CD8-positive, alpha-beta memory T cell (primary cell): ENCODE results near the gene SSNA1. TPM values are rescaled to one million over a fixed set of nuclear protein-coding genes. Genes with fewer than 3 reads are reported as not detected.
"Not testable (repeated sequence)": the region's sequence is repeated elsewhere in the genome, so short reads cannot be mapped to it uniquely, and the experiment has no call there.

Experiments used
- CTCF ChIA-PET: fragments of 350-600 bp; sonication (Branson Sonifier 250); formaldehyde crosslinking; loops from one replicate; lab custom pipeline; 2021; ENCODE audit warnings: antibody characterized with exemption; lab: Charles Lee
- POLR2A ChIA-PET: fragments of 350-600 bp; sonication (Branson Sonifier 250); formaldehyde crosslinking; loops from one replicate; lab custom pipeline; 2021; ENCODE audit warnings: antibody characterized with exemption; lab: Charles Lee
- DNase-seq, 5 donors: peaks; one replicate each; pipeline versions ENCODE4 v3.0.0 to v3.0.0-alpha.2; 2020 to 2022; ENCODE audit warnings: mixed read lengths in 1 of 5
- H3K27ac ChIP-seq: one replicate; pipeline ENCODE4 v1.7.0; 2013; ENCODE audit warnings: low read depth, mild to moderate bottlenecking, low read length, moderate library complexity
- H3K27me3 ChIP-seq: 2 replicates; pipeline ENCODE4 v1.7.0; 2013; ENCODE audit warnings: low read length, mild to moderate bottlenecking; ENCODE audit not compliant: insufficient read depth, poor library complexity, severe bottlenecking
- H3K36me3 ChIP-seq: 2 replicates; pipeline ENCODE4 v1.7.0; 2013; ENCODE audit warnings: mild to moderate bottlenecking, low read length, moderate library complexity; ENCODE audit not compliant: insufficient read depth
- H3K4me1 ChIP-seq: 2 replicates; pipeline ENCODE4 v1.7.0; 2013; ENCODE audit warnings: mild to moderate bottlenecking, low read length, moderate library complexity; ENCODE audit not compliant: insufficient read depth
- H3K4me3 ChIP-seq: 2 replicates; pipeline ENCODE4 v1.7.0; 2013; ENCODE audit warnings: mild to moderate bottlenecking, low read length
- H3K9me3 ChIP-seq: 2 replicates; pipeline ENCODE4 v1.7.0; 2013; ENCODE audit warnings: mild to moderate bottlenecking, low read length
- H3K27ac Mint-ChIP-seq, 8 donors: one replicate each; pipeline ENCODE4 v1.8.0; 2020 to 2021; ENCODE audit warnings: mixed read lengths in 8 of 8, mild to moderate bottlenecking in 6 of 8, inconsistent platforms in 3 of 8, moderate library complexity in 3 of 8
- H3K27me3 Mint-ChIP-seq, 2 donors: one replicate each; pipeline ENCODE4 v1.8.0; 2020 to 2021; ENCODE audit warnings: mixed read lengths in 2 of 2, mild to moderate bottlenecking in 1 of 2, moderate library complexity in 1 of 2
- H3K36me3 Mint-ChIP-seq, 3 donors: one replicate each; pipeline ENCODE4 v1.8.0; 2020 to 2021; ENCODE audit warnings: mixed read lengths in 3 of 3, inconsistent platforms in 1 of 3, mild to moderate bottlenecking in 1 of 3
- H3K4me1 Mint-ChIP-seq, 3 donors: one replicate each; pipeline ENCODE4 v1.8.0; 2020 to 2021; ENCODE audit warnings: mixed read lengths in 3 of 3, inconsistent platforms in 1 of 3, mild to moderate bottlenecking in 1 of 3
- H3K4me3 Mint-ChIP-seq, 7 donors: one replicate each; pipeline ENCODE4 v1.8.0; 2020 to 2021; ENCODE audit warnings: mixed read lengths in 7 of 7, mild to moderate bottlenecking in 6 of 7, moderate library complexity in 4 of 7, inconsistent platforms in 2 of 7
- H3K9me3 Mint-ChIP-seq, 5 donors: one replicate each; pipeline ENCODE4 v1.8.0; 2020 to 2022; ENCODE audit warnings: mixed read lengths in 5 of 5, mild to moderate bottlenecking in 3 of 5, moderate library complexity in 2 of 5, inconsistent platforms in 1 of 5
- polyA plus RNA-seq: library from polyadenylated mRNA; unstranded; fragments of 300-500 nt; fragmentation: Illumina TruSeq; gene quantifications from one replicate; pipeline ENCODE4 v1.2.3, GENCODE V29; 2021
- total RNA-seq, 2 experiments: library from RNA; stranded (reverse); gene quantifications; one replicate each; pipeline ENCODE4 v1.2.3, GENCODE V29; 2021

SSNA1 gene
- total and polyA plus RNA-seq, 3 experiments from 2014 or later = 114 to 138 (median 118) TPM

GRCh38 chr9:137234758-137235423, 46.4 kb downstream of the SSNA1 start:
- H3K27ac ChIP-seq = no peak overlapping the region
- POLR2A ChIA-PET = no interaction called here
- H3K4me3 ChIP-seq = no peak overlapping the region
- no peaks in the 10 kb centered on the region for H3K36me3 Mint-ChIP-seq
- peaks cover 1 to 25% (median 6%) of the 10 kb centered on the region in 3 donors for H3K4me1 Mint-ChIP-seq
- no peaks in the 10 kb centered on the region for H3K36me3 ChIP-seq
- no peaks in the 10 kb centered on the region for H3K27me3 ChIP-seq
- no peak overlapping the region for H3K4me3 Mint-ChIP-seq
- H3K4me1 ChIP-seq = peaks cover 12% of the 10 kb centered on the region
- CTCF ChIA-PET = interaction anchor here (1.6 kb wide), 1 partner anchor 10 kb away, joined by 4 read pairs; the partner anchor contains the start of gene CYSRT1
- no peak for DNase-seq
- no peaks in the 10 kb centered on the region for H3K9me3 ChIP-seq
- H3K27me3 Mint-ChIP-seq = peaks cover 0 to 11% of the 10 kb centered on the region in 2 donors
- H3K9me3 Mint-ChIP-seq = no peaks in the 10 kb centered on the region
- no peak overlapping the region for H3K27ac Mint-ChIP-seq

DNA sequence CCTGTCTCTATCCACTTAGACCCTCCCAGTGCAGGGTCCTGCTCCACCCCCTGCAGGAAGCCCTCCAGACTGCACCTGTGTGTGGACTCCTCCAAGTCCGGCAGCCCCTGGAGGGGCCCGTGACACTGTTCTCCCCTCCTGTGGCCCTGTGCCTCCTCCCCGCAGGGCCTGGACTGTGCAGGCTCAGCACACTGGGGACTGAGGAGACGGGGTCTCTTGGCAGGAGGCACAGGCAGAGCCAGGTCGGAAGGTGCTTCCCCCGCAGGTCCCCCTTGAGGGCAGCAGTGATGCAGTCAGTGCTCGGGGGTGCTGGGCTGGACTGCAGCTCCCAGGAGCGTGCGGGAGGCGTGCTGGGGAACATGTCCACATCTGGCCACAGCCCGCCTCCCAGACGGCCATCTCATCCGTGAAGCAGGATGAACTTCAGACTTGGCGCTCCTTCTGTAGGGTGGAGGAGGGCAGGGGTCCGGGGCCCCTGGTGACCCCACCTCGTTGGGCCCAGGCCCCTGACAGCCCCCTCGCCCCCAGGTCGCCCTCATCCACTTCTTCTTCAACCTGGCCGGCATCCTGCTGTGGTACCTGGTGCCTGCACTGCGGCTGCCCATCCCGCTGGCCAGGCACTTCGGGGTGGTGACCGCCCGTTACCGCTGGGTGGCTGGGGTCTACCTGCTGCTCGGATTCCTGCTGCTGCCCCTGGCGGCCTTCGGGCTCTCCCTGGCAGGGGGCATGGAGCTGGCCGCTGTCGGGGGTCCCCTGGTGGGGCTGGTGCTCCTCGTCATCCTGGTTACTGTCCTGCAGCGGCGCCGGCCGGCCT, 47.2 kb downstream of the SSNA1 start:
- Histone ChIP-seq H3K27ac (peak overlapping the region; percentile 27), H3K4me3 (no peak overlapping the region), H3K27me3 (no peaks in the 10 kb centered on the region), H3K4me1 (peaks cover 12% of the 10 kb centered on the region), H3K9me3 (no peaks in the 10 kb centered on the region), H3K36me3 (no peaks in the 10 kb centered on the region)
- peaks cover 1 to 27% (median 6%) of the 10 kb centered on the region in 3 donors for H3K4me1 Mint-ChIP-seq
- H3K9me3 Mint-ChIP-seq = no peaks in the 10 kb centered on the region
- no peak overlapping the region for H3K4me3 Mint-ChIP-seq
- DNase-seq = no peak
- ChIA-PET POLR2A (interaction anchor here (0.6 to 1.0 kb wide), 2 partner anchors 19 to 140 kb away, joined by 3 to 4 read pairs; no protein-coding TSS in a partner anchor), CTCF (interaction anchor here (1.0 to 2.4 kb wide), 11 partner anchors 11 to 189 kb away, joined by 3 to 18 read pairs (median 6); partner anchors contain the start of genes CYSRT1, MAN1B1, NPDC1 and RNF208)
- no peaks in the 10 kb centered on the region for H3K36me3 Mint-ChIP-seq
- no peak overlapping the region for H3K27ac Mint-ChIP-seq
- H3K27me3 Mint-ChIP-seq = peaks cover 0 to 11% of the 10 kb centered on the region in 2 donors

GRCh38 chr9:137236238-137236935, 47.9 kb downstream of the SSNA1 start:
- Mint-ChIP-seq H3K4me3 (peak overlapping the region in 2 of 7 donors; percentile 37 to 40), H3K9me3 (no peaks in the 10 kb centered on the region), H3K4me1 (peaks cover 5 to 31% (median 6%) of the 10 kb centered on the region in 3 donors), H3K36me3 (peaks cover 0 to 3% (median 0%) of the 10 kb centered on the region in 3 donors), H3K27ac (peak overlapping the region in 1 of 8 donors; percentile 62), H3K27me3 (peaks cover 4 to 11% of the 10 kb centered on the region in 2 donors)
- Histone ChIP-seq H3K4me1 (peaks cover 12% of the 10 kb centered on the region), H3K9me3 (no peaks in the 10 kb centered on the region), H3K27ac (peak overlapping the region; percentile 27), H3K36me3 (no peaks in the 10 kb centered on the region), H3K4me3 (no peak overlapping the region), H3K27me3 (no peaks in the 10 kb centered on the region)
- ChIA-PET CTCF (interaction anchor here (0.6 to 2.4 kb wide), 36 partner anchors 9 to 822 kb away, joined by 3 to 18 read pairs (median 4); partner anchors contain the start of genes CYSRT1, DPP7, MAN1B1 and NELFB), POLR2A (interaction anchor here (0.6 to 1.0 kb wide), 3 partner anchors 18 to 141 kb away, joined by 3 to 4 read pairs (median 3); no protein-coding TSS in a partner anchor)
- peak; percentile 83 to 93 (median 87) for DNase-seq

DNA sequence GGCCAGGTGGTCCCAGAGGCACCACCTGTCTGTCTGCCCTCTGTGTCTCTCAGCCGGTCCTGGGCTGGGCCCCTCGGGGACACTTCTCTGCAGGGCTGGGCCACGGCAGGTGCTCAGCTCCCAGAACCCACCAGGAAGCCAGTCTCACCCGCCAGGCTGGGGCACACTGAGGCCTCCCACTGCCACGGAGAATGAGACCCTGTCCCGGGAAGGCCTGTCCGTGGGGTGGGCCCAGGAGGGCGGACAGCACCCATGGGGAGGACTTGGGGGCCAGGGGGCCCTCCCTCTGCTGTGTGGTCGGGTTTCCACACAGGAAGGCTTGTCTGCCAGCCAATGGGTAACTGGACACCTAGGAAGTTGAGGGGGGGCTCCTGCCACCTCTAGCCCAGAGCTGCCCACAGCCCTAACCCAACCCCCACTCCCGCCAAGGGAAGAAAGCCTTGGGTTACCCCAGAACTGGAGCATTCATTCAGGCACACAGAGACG, 48.5 kb downstream of the SSNA1 start:
- peaks cover 0 to 3% (median 0%) of the 10 kb centered on the region in 3 donors for H3K36me3 Mint-ChIP-seq
- DNase-seq = no peak
- H3K36me3 ChIP-seq = peaks cover under 1% of the 10 kb centered on the region
- H3K4me1 ChIP-seq = peaks cover 13% of the 10 kb centered on the region
- no peaks in the 10 kb centered on the region for H3K9me3 ChIP-seq
- peaks cover 4 to 8% of the 10 kb centered on the region in 2 donors for H3K27me3 Mint-ChIP-seq
- peak overlapping the region; percentile 27 for H3K27ac ChIP-seq
- no peak overlapping the region for H3K4me3 ChIP-seq
- peak overlapping the region in 1 of 7 donors; percentile 32 for H3K4me3 Mint-ChIP-seq
- CTCF ChIA-PET = interaction anchor here (0.6 to 2.4 kb wide), 36 partner anchors 10 to 823 kb away, joined by 3 to 18 read pairs (median 4); partner anchors contain the start of genes CYSRT1, DPP7, MAN1B1 and NELFB
- no peaks in the 10 kb centered on the region for H3K27me3 ChIP-seq
- H3K27ac Mint-ChIP-seq = peak overlapping the region in 1 of 8 donors; percentile 62
- POLR2A ChIA-PET = interaction anchor here (0.8 to 1.0 kb wide), 2 partner anchors 17 to 112 kb away, joined by 3 to 4 read pairs; no protein-coding TSS in a partner anchor
- H3K4me1 Mint-ChIP-seq = peaks cover 5 to 31% (median 6%) of the 10 kb centered on the region in 3 donors
- H3K9me3 Mint-ChIP-seq = no peaks in the 10 kb centered on the region

DNA sequence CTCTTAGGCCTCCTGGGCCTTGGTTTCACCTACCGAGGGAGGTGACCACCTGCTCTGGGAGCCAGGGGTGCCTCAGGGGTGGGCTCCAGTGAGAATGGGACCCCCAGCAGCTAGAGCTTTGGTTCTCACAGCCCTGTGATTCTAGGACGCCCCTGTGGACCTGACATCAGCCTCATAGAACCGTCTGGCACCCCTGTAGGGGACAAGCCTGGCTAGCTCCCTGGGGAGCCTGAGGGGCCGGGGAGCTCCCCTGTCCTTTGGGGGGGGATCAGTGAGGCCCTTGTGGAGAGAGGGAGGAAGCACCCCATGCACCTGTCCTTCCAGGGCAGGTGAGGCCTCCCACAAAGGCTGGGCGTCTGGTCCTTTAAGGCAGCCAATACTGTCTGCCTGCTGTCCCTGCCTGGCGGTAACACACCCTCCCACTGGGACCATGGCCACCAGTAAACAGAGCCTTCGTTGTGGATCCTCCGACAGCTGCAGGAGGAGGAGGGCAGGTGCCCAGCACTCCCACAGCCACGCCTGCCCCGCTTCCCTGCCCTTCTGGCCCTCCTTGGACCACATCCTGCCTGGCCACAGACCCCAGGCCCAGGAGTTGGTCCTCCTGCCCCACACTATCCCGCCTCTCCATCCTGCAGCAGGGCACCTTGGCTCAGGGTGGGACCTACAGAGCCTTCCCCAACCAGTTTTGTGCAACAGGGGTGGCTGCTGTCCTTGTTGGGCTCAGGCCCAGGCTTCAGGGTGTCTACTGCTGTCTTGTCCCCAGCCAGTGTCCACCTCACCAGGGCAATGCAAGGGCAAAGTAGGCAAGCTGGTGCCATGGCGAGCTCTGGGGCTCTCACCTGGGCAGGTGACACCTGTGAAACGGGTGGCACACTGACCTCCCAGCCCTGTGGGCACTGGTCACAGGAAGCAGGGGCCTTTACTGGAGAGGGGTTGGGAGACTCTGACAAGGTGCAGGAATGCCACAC, 49.6 kb downstream of the SSNA1 start:
- Histone ChIP-seq H3K4me3 (no peak overlapping the region), H3K27me3 (no peaks in the 10 kb centered on the region), H3K27ac (no peak overlapping the region), H3K9me3 (no peaks in the 10 kb centered on the region), H3K36me3 (peaks cover 10% of the 10 kb centered on the region), H3K4me1 (peaks cover 22% of the 10 kb centered on the region)
- Mint-ChIP-seq H3K27me3 (peaks cover 4 to 8% of the 10 kb centered on the region in 2 donors), H3K4me1 (peaks cover 15 to 41% (median 15%) of the 10 kb centered on the region in 3 donors), H3K27ac (peak overlapping the region in 2 of 8 donors; percentile 50 to 75), H3K9me3 (no peaks in the 10 kb centered on the region), H3K36me3 (peaks cover 0 to 14% (median 3%) of the 10 kb centered on the region in 3 donors), H3K4me3 (peak overlapping the region in 2 of 7 donors; percentile 15 to 59)
- ChIA-PET POLR2A (interaction anchor here (0.6 kb wide), 1 partner anchor 110 kb away, joined by 3 read pairs; no protein-coding TSS in a partner anchor), CTCF (interaction anchor here (0.8 to 2.4 kb wide), 8 partner anchors 9 to 191 kb away, joined by 3 to 18 read pairs (median 6); partner anchors contain the start of genes CYSRT1, MAN1B1, NELFB and NPDC1)
- DNase-seq = no peak

- Histone ChIP-seq H3K4me1 (peaks cover 22% of the 10 kb centered on the region), H3K36me3 (peaks cover 10% of the 10 kb centered on the region), H3K4me3 (peak overlapping the region; percentile 60), H3K27ac (peak overlapping the region; percentile 79)
- H3K9me3 ChIP-seq, H3K27me3 ChIP-seq, H3K9me3 Mint-ChIP-seq, DNase-seq, H3K27me3 Mint-ChIP-seq: not testable (repeated sequence)
- ChIA-PET CTCF (interaction anchor here (0.8 to 4.4 kb wide), 8 partner anchors 9 to 211 kb away, joined by 3 to 43 read pairs (median 6); partner anchors contain the start of genes NELFB, RNF224, SLC34A3 and UAP1L1), POLR2A (interaction anchor here (0.7 to 3.4 kb wide), 11 partner anchors 16 to 312 kb away, joined by 3 to 83 read pairs (median 6); partner anchors contain the start of genes ANAPC2, MAN1B1, MRPL41 and NELFB)
- peaks cover 0 to 22% (median 5%) of the 10 kb centered on the region in 3 donors for H3K36me3 Mint-ChIP-seq
- peak overlapping the region; percentile 28 to 88 (median 77) for H3K4me3 Mint-ChIP-seq
- peak overlapping the region in 6 of 8 donors; percentile 33 to 68 (median 56) for H3K27ac Mint-ChIP-seq
- peaks cover 15 to 52% (median 17%) of the 10 kb centered on the region in 3 donors for H3K4me1 Mint-ChIP-seq
Measured at GRCh38 chr9:137239541-137240200, 51.2 kb downstream of the SSNA1 start.
